GM18907 (cell line): ENCODE measurements around the gene C9orf85.
"Not testable (repeated sequence)": the region's sequence is repeated elsewhere in the genome, so short reads cannot be mapped to it uniquely, and the experiment has no call there.

Experiments used
- ATAC-seq: cut with Tn5 transposase; IDR thresholded peaks from one replicate; pipeline ENCODE4 v1.9.1; 2021; ENCODE audit warnings: mild to moderate bottlenecking, moderate library complexity; ENCODE audit not compliant: unreplicated experiment

C9orf85 gene

DNA sequence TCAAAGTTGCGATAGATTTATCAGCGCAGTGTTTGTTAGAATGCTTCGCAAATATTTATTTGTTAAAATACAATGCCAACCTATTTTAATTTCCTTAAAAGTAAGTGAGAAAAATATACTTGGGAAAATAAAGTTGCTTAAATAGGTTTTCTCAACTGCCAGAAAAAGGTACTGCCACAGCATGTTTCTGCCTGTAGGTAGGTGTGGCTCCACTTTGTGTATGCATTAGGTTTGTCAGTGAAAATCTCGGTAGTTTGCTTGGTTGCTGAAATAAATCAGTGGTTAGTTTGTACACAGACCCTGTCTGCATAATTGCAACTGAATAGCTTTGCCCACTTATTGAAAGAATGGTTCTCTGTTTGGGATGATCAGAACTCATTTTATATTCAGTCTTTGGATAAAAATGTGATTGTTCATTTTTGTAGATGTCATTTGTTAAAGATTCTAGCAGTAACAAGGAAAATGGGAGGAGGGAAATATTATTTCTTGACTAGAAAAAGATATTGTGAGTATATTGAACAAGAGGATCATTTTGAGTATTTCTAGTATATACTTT, 25.7 kb downstream of the C9orf85 start:
- ATAC-seq: no peak

DNA sequence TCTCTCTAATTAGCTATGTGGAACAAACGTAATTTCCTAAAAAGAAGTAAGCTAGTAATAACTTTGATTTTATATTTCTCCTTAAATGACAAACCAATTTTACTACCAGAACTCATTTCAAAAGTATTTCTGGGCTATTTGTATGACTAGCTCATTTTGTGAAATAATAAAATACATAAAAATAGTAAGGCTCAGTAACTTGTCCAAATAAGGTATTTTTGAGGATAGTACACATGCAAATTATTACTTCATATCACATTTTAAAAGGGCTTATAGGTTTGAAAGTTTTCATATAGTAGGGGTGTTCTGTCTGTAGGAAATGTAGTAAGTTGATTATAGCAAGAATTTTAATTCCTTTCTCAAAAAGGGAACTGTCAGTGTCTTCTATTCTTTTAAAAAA, 26.5 kb downstream of the C9orf85 start:
- no peak for ATAC-seq

DNA sequence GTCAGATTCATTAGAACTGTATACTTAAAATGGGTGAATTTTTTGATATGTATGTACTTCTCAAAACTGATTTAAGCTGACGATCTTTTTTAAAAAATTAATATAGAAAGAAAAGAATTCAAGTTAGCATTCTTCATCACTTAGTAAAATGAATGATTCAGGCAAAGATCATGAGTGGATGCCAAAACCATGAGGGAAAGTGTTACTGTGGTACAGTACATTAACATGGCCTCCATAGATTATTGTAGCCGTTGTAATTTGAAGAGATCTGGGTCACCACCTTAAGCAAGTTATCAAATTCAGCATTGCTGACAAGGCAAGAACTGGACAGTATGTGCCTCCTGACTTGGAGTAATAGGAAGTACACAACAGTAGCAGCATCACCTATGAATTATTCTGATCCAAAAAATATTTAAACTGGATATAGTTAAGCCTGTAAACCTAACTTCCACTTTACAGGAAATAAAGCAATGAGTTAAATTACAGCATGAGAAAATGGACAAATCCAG, 29.7 kb downstream of the C9orf85 start:
- no peak for ATAC-seq

DNA sequence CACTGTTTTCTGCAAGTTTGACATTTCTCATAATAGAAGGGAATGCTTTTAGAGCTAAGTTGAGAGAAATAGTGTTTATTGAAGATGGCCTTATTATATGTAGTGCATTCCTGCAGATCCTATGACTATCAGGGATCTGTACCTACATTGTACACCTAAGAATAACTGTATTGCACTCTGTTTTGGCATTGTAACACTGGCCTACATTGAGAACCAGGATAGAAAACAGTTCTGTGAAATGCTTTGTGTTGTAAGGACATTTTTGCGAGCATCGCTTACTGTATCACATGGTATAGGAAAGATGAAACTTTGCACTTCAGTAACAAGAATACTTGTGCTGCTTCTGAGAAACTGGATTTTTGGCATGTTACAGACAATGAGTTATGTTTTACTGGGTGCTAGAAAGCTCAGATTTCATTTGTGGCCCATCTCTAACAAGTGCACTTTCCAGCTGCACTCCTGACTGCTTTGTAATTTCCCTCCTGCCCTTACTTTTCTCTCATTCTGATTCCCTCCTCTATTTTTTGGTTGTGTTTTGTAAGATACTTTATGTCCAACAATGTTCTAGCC, 30.6 kb downstream of the C9orf85 start:
- ATAC-seq: no peak

DNA sequence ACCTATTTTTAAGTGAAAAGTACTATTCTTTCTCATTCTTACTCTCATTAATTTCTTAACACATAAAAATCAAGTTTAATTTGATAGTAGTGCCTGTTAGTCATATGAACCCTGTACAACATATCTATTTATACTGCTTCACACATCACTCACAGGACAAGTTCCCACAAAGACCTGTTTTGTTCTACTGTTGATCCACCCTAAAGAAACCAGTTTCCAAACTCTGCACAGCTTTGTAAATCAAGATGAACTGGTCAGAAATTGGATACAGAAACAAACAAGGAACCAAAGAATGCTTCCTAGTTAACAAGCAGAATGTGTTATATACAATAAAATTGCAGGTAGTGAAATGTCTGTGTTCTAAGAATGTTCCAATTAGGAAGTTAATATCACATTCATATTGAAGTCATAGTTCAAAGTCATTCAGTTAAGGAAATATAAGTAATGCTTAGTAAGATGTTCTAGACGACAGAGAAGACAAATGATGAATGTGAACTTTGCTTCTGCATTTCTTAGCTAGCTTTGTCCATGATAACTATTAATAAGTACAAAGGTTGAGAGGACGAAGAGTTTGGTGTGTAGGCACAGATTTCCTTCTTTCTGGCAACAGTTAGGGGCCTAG, 33.4 kb downstream of the C9orf85 start:
- ATAC-seq: no peak

DNA sequence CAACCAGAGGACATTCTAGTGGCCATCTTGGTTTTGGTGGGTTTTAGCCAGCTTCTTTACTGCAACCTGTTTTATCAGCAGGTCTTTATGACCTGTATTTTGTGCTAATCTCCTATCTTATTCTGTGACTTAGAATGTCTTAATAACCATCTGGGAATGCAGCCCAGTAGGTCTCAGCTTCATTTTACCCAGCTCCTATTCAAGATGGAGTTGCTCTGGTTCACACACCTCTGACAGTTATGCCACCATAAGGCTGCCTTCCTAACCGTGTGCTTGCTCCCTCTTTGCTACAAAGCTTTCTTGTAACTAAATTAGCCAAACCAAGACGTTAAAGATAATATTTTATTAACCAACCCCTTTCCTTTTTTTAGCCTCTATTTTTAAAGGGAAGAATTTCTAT, 43.2 kb downstream of the C9orf85 start:
- ATAC-seq: not testable (repeated sequence)

DNA sequence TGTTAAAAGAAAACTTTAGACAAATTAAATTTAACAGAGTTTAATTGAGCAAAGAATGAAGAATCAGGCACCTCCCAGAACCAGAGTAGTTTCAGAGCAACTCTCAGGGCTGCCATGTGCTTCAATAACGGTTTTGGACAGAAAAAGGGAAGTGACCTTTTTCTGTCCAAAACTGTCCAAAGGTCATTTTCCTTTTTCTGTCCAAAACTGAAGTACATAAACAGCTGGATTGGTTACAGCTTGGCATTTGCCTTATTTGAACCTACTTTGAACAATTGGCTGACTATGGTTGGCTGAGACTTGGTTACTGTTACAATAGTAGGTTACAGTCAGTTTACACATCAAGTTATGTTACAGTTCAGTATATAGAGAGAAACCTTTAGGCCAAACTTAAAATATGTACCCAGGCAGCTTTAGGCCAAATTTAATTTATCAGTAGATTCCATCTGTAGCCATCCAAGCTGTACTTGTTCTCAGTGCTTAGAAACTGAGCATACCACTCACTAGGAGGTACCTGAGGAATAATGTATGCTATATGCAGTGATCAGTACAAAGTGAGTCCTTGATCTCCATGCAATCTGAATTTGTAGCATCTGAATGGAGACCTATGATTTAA, 44.0 kb downstream of the C9orf85 start:
- no peak for ATAC-seq

DNA sequence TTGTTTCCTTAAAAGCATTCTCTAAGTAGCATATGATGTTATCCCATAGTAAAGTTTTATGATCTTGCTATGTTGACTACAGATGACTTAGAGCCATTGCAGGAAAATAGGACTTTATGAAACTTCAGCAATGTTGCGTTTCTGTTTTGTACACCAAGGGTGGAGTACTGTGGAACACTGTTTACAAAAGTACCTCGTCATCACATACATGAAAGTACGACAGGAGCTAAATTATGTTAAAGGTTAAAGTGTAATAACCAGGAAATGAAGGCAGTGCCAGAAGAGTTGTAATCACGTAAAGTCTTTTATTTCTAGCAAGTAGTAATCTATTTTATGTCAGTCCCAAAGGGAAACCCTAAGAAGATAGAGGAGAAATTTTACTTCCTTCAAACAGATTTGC, 50.9 kb downstream of the C9orf85 start:
- no peak for ATAC-seq

DNA sequence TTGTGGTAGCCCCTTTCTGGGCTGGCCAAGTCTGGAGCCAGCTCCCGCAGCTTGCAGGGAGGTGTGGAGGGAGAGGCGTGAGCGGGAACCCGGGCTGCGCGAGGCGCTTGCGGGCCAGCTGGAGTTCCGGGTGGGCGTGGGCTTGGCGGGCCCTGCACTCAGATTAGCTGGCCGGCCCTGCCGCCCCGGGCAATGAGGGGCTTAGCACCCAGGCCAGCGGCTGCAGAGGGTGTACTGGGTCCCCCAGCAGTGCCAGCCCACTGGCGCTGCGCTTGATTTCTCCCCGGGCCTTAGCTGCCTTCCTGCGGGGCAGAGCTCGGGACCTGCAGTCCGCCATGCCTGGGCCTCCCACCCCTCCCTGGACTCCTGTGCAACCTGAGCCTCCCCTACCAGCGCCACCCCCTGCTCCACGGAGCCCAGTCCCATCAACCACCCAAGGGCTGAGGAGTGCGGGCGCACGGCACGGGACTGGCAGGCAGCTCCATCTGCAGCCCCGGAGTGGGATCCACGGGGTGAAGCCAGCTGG, 52.1 kb downstream of the C9orf85 start:
- not testable (repeated sequence) for ATAC-seq

DNA sequence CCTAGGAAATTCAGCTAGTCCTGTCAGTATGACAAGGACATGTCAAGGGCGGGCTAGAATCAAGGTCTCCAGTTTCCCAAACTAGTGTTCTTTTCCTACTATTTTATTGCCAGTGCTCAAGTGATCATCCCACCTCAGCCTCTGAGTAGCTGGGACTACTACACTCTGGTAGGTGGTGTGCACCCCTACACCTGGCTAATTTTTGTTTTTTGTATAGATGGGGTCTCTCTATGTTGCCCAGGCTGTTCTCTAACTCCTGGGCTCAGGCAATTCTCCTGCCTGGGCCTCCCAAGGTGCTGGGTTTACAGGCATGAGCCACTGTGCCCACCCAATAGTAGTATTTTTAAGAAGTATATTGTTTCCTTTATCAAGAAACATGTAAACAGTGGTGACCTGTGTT, 54.0 kb downstream of the C9orf85 start:
- ATAC-seq: no peak

DNA sequence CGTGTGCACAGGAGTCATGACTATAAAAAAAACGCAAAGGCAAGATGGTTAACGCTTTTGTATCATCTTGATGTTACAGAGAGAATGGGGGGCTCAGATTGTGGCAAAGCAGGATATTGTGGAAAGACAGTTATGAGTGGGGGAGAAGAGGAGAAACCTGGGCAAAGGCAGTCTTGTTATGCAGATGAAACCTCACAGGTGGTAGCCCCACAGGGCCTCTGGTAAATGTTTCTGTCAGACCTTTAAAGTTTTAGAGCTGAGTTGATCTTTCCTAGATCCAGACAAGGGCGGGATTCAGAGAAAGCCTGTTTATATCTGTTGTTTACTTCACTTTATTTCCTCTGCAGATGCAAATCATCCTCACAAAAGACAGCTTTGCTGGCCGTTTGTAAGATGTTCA, 55.2 kb downstream of the C9orf85 start:
- ATAC-seq: no peak

DNA sequence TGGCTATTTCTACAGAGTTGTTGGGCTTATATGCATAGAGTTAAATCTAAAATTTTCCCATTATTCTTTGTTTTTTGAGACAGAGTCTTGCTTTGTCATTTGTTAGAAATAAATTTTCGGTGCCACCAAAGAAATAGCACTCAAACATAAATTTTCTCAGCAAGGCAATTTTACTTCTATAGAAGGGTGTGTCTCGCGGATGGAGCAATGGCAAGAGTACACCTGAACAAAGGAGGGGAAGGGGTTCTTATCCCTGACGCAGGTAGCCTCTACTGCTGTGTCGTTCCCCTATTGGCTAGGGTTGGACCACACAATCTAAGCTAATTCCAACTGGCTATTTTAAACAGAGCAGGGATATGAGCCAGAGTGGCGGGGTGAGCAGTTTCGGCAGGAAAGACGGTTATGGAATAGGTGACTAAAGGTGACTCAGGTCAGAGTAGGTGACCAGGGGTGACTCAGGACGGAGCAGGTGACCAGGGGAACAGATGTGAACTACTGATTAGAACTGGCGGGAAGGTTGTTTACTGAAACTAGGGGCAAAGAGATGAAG, 57.2 kb downstream of the C9orf85 start:
- ATAC-seq: no peak

DNA sequence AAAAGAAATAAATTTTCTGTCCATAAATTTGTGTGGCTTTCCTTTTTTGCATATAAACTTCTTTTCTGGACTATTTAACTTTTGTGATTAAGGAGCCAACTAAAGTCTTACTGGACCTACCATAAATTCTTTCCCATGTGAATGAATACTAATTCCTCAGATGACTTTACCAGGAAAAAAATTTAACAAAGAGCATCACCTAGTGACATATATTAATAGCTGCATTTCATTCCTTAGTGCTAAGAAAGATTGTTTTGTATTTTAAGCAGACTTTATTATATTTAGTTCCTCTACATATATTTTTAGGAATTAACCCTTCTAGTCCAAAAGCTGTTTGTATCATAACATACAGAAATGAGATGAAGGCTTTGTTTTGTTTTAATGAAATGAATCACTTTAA, 64.4 kb downstream of the C9orf85 start:
- ATAC-seq: no peak

DNA sequence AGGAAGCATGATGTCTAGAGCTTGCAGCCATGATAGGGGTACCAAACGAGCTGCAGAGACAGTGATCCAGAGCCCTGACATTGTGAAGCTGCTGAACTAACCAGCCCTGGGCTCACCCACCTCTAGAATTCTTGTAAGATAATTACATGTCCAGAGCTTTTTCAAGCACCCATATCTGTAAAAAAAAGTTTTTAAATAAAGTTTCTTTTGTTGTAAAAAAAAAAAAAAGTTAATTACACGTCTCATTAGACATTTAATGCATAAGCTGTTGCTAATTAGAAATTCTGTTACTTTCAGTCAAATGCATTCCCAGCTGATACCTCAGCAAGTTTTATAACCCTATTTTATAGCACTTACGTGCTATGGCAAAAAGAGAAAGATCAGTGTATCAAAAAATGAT, 65.6 kb downstream of the C9orf85 start:
- ATAC-seq: no peak

DNA sequence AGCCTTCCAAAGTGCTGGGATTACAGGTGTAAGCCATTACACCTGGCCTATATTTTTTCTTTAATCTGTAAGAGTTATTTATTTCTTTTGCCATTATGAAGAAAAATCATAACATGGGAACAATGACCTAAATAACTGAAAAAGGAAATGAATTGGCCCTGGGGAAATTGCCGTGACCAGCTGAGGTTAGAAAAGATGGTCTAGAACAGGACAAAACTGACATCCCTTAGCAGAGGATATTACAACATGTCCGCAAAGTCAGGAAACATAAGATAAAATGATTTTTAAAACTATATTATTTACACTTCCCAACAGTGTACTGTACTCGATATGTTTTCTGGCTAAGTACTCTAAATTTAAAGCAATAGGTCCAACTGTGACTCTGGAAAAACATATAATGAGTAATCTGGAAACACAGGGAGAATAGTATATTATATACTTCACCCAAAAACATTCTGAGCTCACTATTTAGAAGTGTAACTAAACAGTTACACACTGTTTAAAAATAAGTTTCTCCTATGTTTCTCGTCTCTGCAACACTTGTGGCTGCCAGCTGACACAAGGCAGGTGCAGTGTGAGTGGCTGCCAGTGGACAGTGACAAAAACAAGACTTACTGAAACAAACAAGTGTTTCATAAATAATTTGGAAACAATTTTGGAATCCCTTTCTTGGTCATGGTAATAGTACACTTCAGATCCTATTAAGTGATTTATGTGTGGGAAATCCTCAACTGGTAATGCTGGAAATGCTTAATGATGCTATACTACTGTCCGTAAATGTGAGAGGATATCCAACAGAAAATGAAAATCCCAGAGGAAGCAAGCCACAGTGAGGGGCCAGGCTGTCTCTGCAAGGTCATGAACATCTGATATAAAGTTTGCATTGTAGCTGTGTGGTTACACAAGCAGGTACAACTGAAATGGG, 69.1 kb downstream of the C9orf85 start:
- ATAC-seq: no peak

DNA sequence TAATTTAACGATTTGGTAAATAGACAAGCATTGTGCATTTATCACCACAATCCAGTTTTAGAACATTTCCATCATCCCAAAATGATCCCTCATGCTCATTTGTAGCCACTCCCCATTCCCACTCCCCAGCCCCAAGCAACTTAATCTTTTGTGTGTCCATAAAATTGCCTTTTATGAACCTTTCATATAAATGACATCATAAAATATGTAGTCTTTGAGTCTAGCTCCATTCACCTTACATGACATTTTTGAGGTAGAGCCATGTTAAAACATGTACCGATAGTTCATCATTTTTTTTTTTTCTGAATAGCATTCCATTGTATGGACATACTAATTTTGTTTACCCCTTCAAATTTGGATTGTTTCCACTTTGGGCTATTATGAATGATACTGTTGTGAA, 70.5 kb downstream of the C9orf85 start:
- ATAC-seq: no peak

DNA sequence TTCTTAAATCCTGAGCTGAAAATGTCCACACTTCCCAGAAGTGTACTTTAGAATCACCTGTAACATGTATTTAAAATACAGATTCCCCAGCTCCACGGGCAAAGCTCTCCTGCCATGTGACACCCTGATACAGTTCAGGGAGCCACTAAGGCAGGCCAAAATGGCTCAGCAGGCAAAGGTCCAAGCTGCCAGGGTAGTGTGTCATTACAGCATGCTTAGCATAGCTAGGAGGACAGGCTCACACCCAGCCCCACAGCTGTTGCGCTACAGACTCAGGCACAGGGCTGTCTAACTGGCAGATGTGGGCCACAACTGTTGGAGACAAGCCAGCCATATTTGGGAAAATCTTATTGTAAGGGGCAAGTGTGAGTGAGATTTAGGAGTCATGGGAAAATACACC, 73.0 kb downstream of the C9orf85 start:
- no peak for ATAC-seq

DNA sequence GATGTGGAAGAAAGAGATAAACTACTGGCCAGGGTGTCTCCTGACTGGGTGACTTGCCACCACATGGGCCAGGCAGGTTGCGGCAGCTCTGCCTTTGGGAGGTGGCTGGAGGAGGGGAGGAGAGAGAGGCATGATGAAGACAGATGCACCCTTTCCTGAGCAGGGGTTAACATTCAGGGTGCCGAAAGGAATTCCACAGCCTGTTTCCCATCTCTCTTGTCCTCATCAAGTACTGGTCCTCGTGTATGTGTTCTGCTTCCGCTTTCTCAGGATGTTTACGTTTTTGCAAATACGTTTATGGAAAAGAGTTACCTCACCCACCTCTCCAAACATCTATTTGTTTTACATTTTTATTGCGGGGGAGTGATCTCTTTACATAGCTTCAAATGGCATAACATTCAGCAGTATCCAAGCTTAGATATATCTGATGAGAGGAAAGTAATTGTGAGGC, 73.4 kb downstream of the C9orf85 start:
- ATAC-seq: no peak

DNA sequence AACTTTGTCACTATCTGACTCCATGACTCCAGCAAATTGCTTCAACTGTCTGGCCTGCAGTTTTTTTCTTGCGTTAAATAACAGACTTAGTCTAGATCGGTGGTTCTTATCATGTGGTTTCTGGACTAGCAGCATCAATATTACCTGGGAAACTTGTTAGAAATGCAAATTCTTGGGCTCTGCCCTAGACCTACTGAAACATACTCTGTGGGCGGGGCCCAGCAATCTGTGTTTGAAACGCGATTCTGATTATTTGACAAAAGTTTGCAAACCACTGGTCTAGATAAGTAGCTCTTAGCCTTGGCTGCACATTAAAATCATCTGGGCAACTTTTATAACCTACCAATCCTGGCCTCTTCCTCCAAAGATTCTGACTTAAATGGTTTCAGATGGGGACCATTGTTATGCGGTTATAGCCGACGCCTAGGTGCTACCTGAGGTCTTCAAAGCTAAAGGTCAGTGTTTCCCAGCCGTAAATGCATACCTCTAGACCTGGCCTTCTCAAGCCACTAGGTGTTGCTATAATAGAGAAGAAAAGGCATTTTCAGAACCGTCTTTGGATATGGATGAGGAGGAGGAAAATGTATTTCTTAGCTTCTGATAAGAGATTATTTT, 74.0 kb downstream of the C9orf85 start:
- no peak for ATAC-seq

DNA sequence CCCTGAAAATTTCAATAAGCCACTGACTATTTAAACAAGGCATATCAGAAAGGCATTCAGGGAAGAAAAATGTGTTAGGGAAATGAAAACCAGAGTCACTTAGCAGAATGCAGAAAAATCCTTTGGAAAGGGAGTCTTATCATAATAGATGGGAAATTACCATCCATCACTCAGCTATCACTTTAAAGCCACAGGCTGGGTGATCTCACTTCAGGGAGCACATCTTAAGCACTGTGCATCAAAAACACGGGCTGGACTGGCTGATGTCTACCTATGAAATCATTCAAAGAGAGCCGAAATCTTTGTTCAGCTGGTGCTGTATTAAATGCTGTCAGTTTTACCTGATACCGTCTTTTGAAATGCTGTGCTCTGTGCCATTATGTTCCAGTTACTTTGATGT, 75.5 kb downstream of the C9orf85 start:
- ATAC-seq: no peak
